BLaER1 treated with 17β-estradiol and CSF1 and Interleukin-3, amounts not matched to agents 10 nM and 100 nM (cell line): Measurements from ENCODE around the gene TYMS.

Source experiments
- H3K27ac ChIP-seq, 11 experiments: shearing (Covaris generic); formaldehyde crosslinking; 2 replicates each; pipeline ENCODE4 v1.8.1; 2022
- H3K27me3 ChIP-seq, 11 experiments: shearing (Covaris generic); formaldehyde crosslinking; 2 replicates each; pipeline ENCODE4 v1.8.1; 2022
- H3K36me3 ChIP-seq, 11 experiments: shearing (Covaris generic); formaldehyde crosslinking; 2 replicates each; pipeline ENCODE4 v1.8.1; 2022
- H3K4me1 ChIP-seq, 10 experiments: shearing (Covaris generic); formaldehyde crosslinking; 2 replicates each; pipeline ENCODE4 v1.8.1; 2022
- H3K4me2 ChIP-seq, 11 experiments: shearing (Covaris generic); formaldehyde crosslinking; 2 replicates each; pipeline ENCODE4 v1.8.1; 2022
- H3K4me3 ChIP-seq, 10 experiments: shearing (Covaris generic); formaldehyde crosslinking; 2 replicates each; pipeline ENCODE4 v1.8.1; 2022
- H3K9ac ChIP-seq, 11 experiments: shearing (Covaris generic); formaldehyde crosslinking; 2 replicates each; pipeline ENCODE4 v1.8.1; 2022
- H3K9me3 ChIP-seq, 11 experiments: shearing (Covaris generic); formaldehyde crosslinking; replicated peaks in 1 of 11; 2 replicates each; pipeline ENCODE4 v1.8.1; 2022
- H4K20me1 ChIP-seq, 11 experiments: shearing (Covaris generic); formaldehyde crosslinking; 2 replicates each; pipeline ENCODE4 v1.8.1; 2022
- Cebpa-rat ChIP-seq, 11 experiments: shearing (Covaris generic); IDR thresholded peaks; 2 replicates each; pipeline ENCODE4 v1.8.1; 2022

The TYMS gene

GRCh38 chr18:617970-618504 is 39.4 kb upstream of the TYMS start:
- no peaks in the 10 kb centered on the region for H3K27me3 ChIP-seq
- no peak overlapping the region for H3K4me3 ChIP-seq
- H3K9ac ChIP-seq, result no peak overlapping the region
- H3K27ac ChIP-seq, result no peak overlapping the region
- H3K9me3 ChIP-seq, result no peaks in the 10 kb centered on the region
- TF ChIP-seq Cebpa-rat (IDR thresholded peaks at IDR 0.05), result no peak
- peaks cover 0 to 38% (median 15%) of the 10 kb centered on the region in 10 experiments; a peak in 16 of 20 replicates for H3K4me1 ChIP-seq
- no peaks in the 10 kb centered on the region for H3K36me3 ChIP-seq
- no peaks in the 10 kb centered on the region for H4K20me1 ChIP-seq
- no peak overlapping the region for H3K4me2 ChIP-seq

GRCh38 chr18:618618-619017 is 38.8 kb upstream of the TYMS start:
- H3K4me1 ChIP-seq, result peaks cover 0 to 35% (median 15%) of the 10 kb centered on the region in 10 experiments; a peak in 16 of 20 replicates
- H3K4me3 ChIP-seq, result no peak overlapping the region
- H3K27ac ChIP-seq, result no peak overlapping the region
- no peak overlapping the region for H3K4me2 ChIP-seq
- H3K27me3 ChIP-seq, result no peaks in the 10 kb centered on the region
- no peaks in the 10 kb centered on the region for H3K36me3 ChIP-seq
- no peaks in the 10 kb centered on the region for H4K20me1 ChIP-seq
- no peak overlapping the region for H3K9ac ChIP-seq
- TF ChIP-seq Cebpa-rat (IDR thresholded peaks at IDR 0.05), result no peak
- H3K9me3 ChIP-seq, result no peaks in the 10 kb centered on the region

GRCh38 chr18:621291-622043 is 36.0 kb upstream of the TYMS start:
- Histone ChIP-seq H3K4me2 (0 out of 22 replicates have a peak overlapping the region, but pooled peaks of 1 of the 11 experiments have one; percentile 2), H3K4me3 (no peak overlapping the region), H3K9me3 (no peaks in the 10 kb centered on the region), H3K27me3 (no peaks in the 10 kb centered on the region), H3K9ac (no peak overlapping the region), H3K27ac (no peak overlapping the region), H4K20me1 (no peaks in the 10 kb centered on the region), H3K4me1 (peaks cover 0 to 8% (median 0%) of the 10 kb centered on the region in 10 experiments; a peak in 4 of 20 replicates), H3K36me3 (no peaks in the 10 kb centered on the region)
- no peak for TF ChIP-seq Cebpa-rat (IDR thresholded peaks at IDR 0.05)

- Histone ChIP-seq H3K9ac (no peak overlapping the region), H3K4me2 (no peak overlapping the region), H3K27ac (no peak overlapping the region), H3K36me3 (no peaks in the 10 kb centered on the region), H3K9me3 (no peaks in the 10 kb centered on the region), H3K27me3 (no peaks in the 10 kb centered on the region), H3K4me1 (peaks cover 0 to 8% (median 0%) of the 10 kb centered on the region in 10 experiments; a peak in 3 of 20 replicates), H3K4me3 (no peak overlapping the region), H4K20me1 (no peaks in the 10 kb centered on the region)
- TF ChIP-seq Cebpa-rat (IDR thresholded peaks at IDR 0.05), result no peak
Measured at GRCh38 chr18:622289-622688, 35.2 kb upstream of the TYMS start.

GRCh38 chr18:623761-624620 is 33.5 kb upstream of the TYMS start:
- Histone ChIP-seq H3K4me2 (no peak overlapping the region), H3K27ac (no peak overlapping the region), H3K4me1 (peaks cover 0 to 8% (median 0%) of the 10 kb centered on the region in 10 experiments; a peak in 3 of 20 replicates), H4K20me1 (no peaks in the 10 kb centered on the region), H3K27me3 (no peaks in the 10 kb centered on the region), H3K4me3 (no peak overlapping the region), H3K9ac (no peak overlapping the region), H3K36me3 (no peaks in the 10 kb centered on the region), H3K9me3 (no peaks in the 10 kb centered on the region)
- no peak for TF ChIP-seq Cebpa-rat (IDR thresholded peaks at IDR 0.05)

GRCh38 chr18:627231-627630 is 30.2 kb upstream of the TYMS start:
- no peak for TF ChIP-seq Cebpa-rat (IDR thresholded peaks at IDR 0.05)
- H3K36me3 ChIP-seq, result no peaks in the 10 kb centered on the region
- no peaks in the 10 kb centered on the region for H3K9me3 ChIP-seq
- H4K20me1 ChIP-seq, result no peaks in the 10 kb centered on the region
- no peak overlapping the region for H3K9ac ChIP-seq
- no peak overlapping the region for H3K4me2 ChIP-seq
- H3K4me1 ChIP-seq, result no peaks in the 10 kb centered on the region
- no peak overlapping the region for H3K27ac ChIP-seq
- no peak overlapping the region for H3K4me3 ChIP-seq
- no peaks in the 10 kb centered on the region for H3K27me3 ChIP-seq

GRCh38 chr18:629269-630150 is 27.9 kb upstream of the TYMS start:
- Histone ChIP-seq H4K20me1 (no peaks in the 10 kb centered on the region), H3K4me1 (no peaks in the 10 kb centered on the region), H3K4me2 (no peak overlapping the region), H3K36me3 (no peaks in the 10 kb centered on the region), H3K27me3 (no peaks in the 10 kb centered on the region), H3K4me3 (no peak overlapping the region), H3K9ac (no peak overlapping the region), H3K27ac (no peak overlapping the region), H3K9me3 (no peaks in the 10 kb centered on the region)
- TF ChIP-seq Cebpa-rat (IDR thresholded peaks at IDR 0.05), result no peak

GRCh38 chr18:631560-631959 is 25.9 kb upstream of the TYMS start:
- Histone ChIP-seq H3K27me3 (no peaks in the 10 kb centered on the region), H3K9me3 (no peaks in the 10 kb centered on the region), H3K9ac (no peak overlapping the region), H3K4me2 (no peak overlapping the region), H4K20me1 (no peaks in the 10 kb centered on the region), H3K27ac (no peak overlapping the region), H3K36me3 (no peaks in the 10 kb centered on the region), H3K4me3 (no peak overlapping the region), H3K4me1 (no peaks in the 10 kb centered on the region)
- TF ChIP-seq Cebpa-rat (IDR thresholded peaks at IDR 0.05), result no peak
